ENCODE measurements around the gene PDCD10.

PDCD10 gene

GRCh38 chr3:167733961-167734497 lies 663 bp downstream of the PDCD10 start:
- peak; percentile 3 for DNase-seq

- no peak for DNase-seq
Measured at GRCh38 chr3:167732313-167733065, 2.2 kb downstream of the PDCD10 start.

GRCh38 chr3:167731393-167731792 lies 3.3 kb downstream of the PDCD10 start:
- no peak for DNase-seq

- peak; percentile 3 for DNase-seq
Measured at GRCh38 chr3:167729591-167729990, 5.1 kb downstream of the PDCD10 start.

GRCh38 chr3:167728632-167729323 lies 5.9 kb downstream of the PDCD10 start:
- no peak for DNase-seq

GRCh38 chr3:167728176-167728575 lies 6.5 kb downstream of the PDCD10 start:
- peak; percentile 73 for DNase-seq

- DNase-seq, result no peak
Measured at GRCh38 chr3:167723872-167724271, 10.8 kb downstream of the PDCD10 start.

GRCh38 chr3:167723025-167723512 lies 11.6 kb downstream of the PDCD10 start:
- no peak for DNase-seq

GRCh38 chr3:167718582-167718981 lies 16.1 kb downstream of the PDCD10 start:
- no peak for DNase-seq

- no peak for DNase-seq
Measured at GRCh38 chr3:167716920-167717319, 17.8 kb downstream of the PDCD10 start.

GRCh38 chr3:167714871-167715270 lies 19.8 kb downstream of the PDCD10 start:
- no peak for DNase-seq

- no peak for DNase-seq
Measured at GRCh38 chr3:167712445-167712844, 22.2 kb downstream of the PDCD10 start.

GRCh38 chr3:167711439-167711838 lies 23.3 kb downstream of the PDCD10 start:
- DNase-seq, result no peak

GRCh38 chr3:167710552-167710951 lies 24.1 kb downstream of the PDCD10 start:
- DNase-seq, result no peak

GRCh38 chr3:167709690-167710089 lies 25.0 kb downstream of the PDCD10 start:
- DNase-seq, result no peak

GRCh38 chr3:167705840-167706239 lies 28.9 kb downstream of the PDCD10 start:
- no peak for DNase-seq

GRCh38 chr3:167700926-167701325 lies 33.8 kb downstream of the PDCD10 start:
- DNase-seq, result no peak

- DNase-seq, result peak; percentile 10
Measured at GRCh38 chr3:167700046-167700445, 34.6 kb downstream of the PDCD10 start.

- no peak for DNase-seq
Measured at GRCh38 chr3:167694121-167694520, 40.6 kb downstream of the PDCD10 start.

GRCh38 chr3:167691366-167691765 lies 43.3 kb downstream of the PDCD10 start:
- DNase-seq, result peak; percentile 46

GRCh38 chr3:167684388-167684993 lies 50.2 kb downstream of the PDCD10 start:
- peak; percentile 60 for DNase-seq

GRCh38 chr3:167679526-167679925 lies 55.2 kb downstream of the PDCD10 start:
- no peak for DNase-seq

GRCh38 chr3:167675848-167676247 lies 58.8 kb downstream of the PDCD10 start:
- no peak for DNase-seq

GRCh38 chr3:167673221-167673620 lies 61.5 kb downstream of the PDCD10 start:
- no peak for DNase-seq

Data from fibroblast of skin of right quadriceps (primary cell).